HG03520 (cell line): ENCODE results near the gene RPS24.

Experiments used
- ATAC-seq: cut with Tn5 transposase; IDR thresholded peaks from one replicate; pipeline ENCODE4 v1.9.1; 2021; ENCODE audit warnings: mild to moderate bottlenecking, moderate library complexity; ENCODE audit not compliant: unreplicated experiment

RPS24 gene

GRCh38 chr10:78081292-78081691, 47.6 kb downstream of the RPS24 start:
- no peak for ATAC-seq

DNA sequence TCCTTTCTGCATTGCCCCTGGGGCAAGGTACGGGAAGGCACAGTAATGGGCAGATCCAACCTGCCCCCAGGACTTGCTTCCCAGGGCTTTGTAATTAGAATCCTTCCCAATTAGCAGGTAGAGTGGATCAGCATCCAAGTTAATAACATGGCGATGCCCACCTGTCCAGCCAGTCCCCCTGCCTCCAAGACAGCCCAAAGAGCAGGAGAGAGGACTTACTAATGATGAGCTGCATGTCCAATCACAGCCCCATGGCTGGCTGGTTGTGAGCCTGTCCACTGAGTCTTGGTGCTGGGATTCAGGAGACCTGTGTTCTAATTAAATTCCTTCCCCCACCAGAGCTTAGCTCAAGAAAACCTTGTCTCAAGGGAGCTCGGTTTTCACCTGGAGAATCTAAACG, 49.0 kb downstream of the RPS24 start:
- ATAC-seq, result no peak
